Central memory CD8-positive, alpha-beta T cell (primary cell): ENCODE results near the gene ACADM.
"Not testable (repeated sequence)": the region's sequence is repeated elsewhere in the genome, so short reads cannot be mapped to it uniquely, and the experiment has no call there.

Experiments used
- ATAC-seq: fragments of 150-1000 bp; cut with Tn5 transposase; replicated peaks from 2 replicates; pipeline ENCODE4 v1.10.0; 2022; ENCODE audit warnings: mild to moderate bottlenecking, moderate FRiP score, moderate number of reproducible peaks; ENCODE audit not compliant: poor library complexity, severe bottlenecking; ENCODE audit errors: extremely low read depth
- DNase-seq, 2 donors: peaks; one replicate each; pipeline ENCODE4 v3.0.0; 2021; ENCODE audit warnings: low spot score in 2 of 2
- H3K27ac Mint-ChIP-seq: one replicate; pipeline ENCODE4 v1.8.0; 2022; ENCODE audit warnings: low read depth, mild to moderate bottlenecking, moderate library complexity, mixed read lengths
- H3K27me3 Mint-ChIP-seq: one replicate; pipeline ENCODE4 v1.8.0; 2022; ENCODE audit warnings: mixed read lengths
- H3K36me3 Mint-ChIP-seq: one replicate; pipeline ENCODE4 v1.8.0; 2022; ENCODE audit warnings: mild to moderate bottlenecking, moderate library complexity, mixed read lengths; ENCODE audit not compliant: insufficient read depth
- H3K4me1 Mint-ChIP-seq: one replicate; pipeline ENCODE4 v1.8.0; 2022; ENCODE audit warnings: mixed read lengths
- H3K4me3 Mint-ChIP-seq: one replicate; pipeline ENCODE4 v1.8.0; 2022; ENCODE audit warnings: mild to moderate bottlenecking, moderate library complexity, mixed read lengths
- H3K9me3 Mint-ChIP-seq: one replicate; pipeline ENCODE4 v1.8.0; 2022; ENCODE audit warnings: mixed read lengths

ACADM gene

GRCh38 chr1:75722246-75722645 is 2.3 kb upstream of the ACADM start:
- not testable (repeated sequence) for H3K4me3 Mint-ChIP-seq, H3K27me3 Mint-ChIP-seq, DNase-seq, H3K9me3 Mint-ChIP-seq, H3K27ac Mint-ChIP-seq, ATAC-seq, H3K36me3 Mint-ChIP-seq
- peaks cover 19% of the 10 kb centered on the region for H3K4me1 Mint-ChIP-seq

GRCh38 chr1:75722966-75723365 is 1.5 kb upstream of the ACADM start:
- DNase-seq: no peak
- Mint-ChIP-seq H3K27ac (no peak overlapping the region), H3K4me1 (peaks cover 26% of the 10 kb centered on the region), H3K4me3 (peak overlapping the region; percentile 98), H3K27me3 (no peaks in the 10 kb centered on the region), H3K9me3 (no peaks in the 10 kb centered on the region), H3K36me3 (peaks cover 3% of the 10 kb centered on the region)
- no peak for ATAC-seq

GRCh38 chr1:75723989-75724471 is 479 bp upstream of the ACADM start:
- H3K36me3 Mint-ChIP-seq: peaks cover 3% of the 10 kb centered on the region
- DNase-seq (no peak), ATAC-seq (peak; percentile 75)
- H3K4me3 Mint-ChIP-seq: peak overlapping the region; percentile 98
- peak overlapping the region; percentile 98 for H3K27ac Mint-ChIP-seq
- no peaks in the 10 kb centered on the region for H3K27me3 Mint-ChIP-seq
- H3K9me3 Mint-ChIP-seq: no peaks in the 10 kb centered on the region
- H3K4me1 Mint-ChIP-seq: peaks cover 28% of the 10 kb centered on the region

GRCh38 chr1:75725266-75725665 is 757 bp downstream of the ACADM start:
- H3K36me3 Mint-ChIP-seq: peaks cover 4% of the 10 kb centered on the region
- H3K9me3 Mint-ChIP-seq: no peaks in the 10 kb centered on the region
- H3K4me1 Mint-ChIP-seq: peaks cover 28% of the 10 kb centered on the region
- ATAC-seq (no peak), DNase-seq (no peak)
- H3K27ac Mint-ChIP-seq: peak overlapping the region; percentile 98
- H3K4me3 Mint-ChIP-seq: peak overlapping the region; percentile 98
- H3K27me3 Mint-ChIP-seq: no peaks in the 10 kb centered on the region

- H3K27me3 Mint-ChIP-seq: no peaks in the 10 kb centered on the region
- no peak for DNase-seq
- no peak for ATAC-seq
- H3K9me3 Mint-ChIP-seq: no peaks in the 10 kb centered on the region
- H3K4me3 Mint-ChIP-seq: peak overlapping the region; percentile 98
- H3K27ac Mint-ChIP-seq: no peak overlapping the region
- peaks cover 7% of the 10 kb centered on the region for H3K36me3 Mint-ChIP-seq
- peaks cover 28% of the 10 kb centered on the region for H3K4me1 Mint-ChIP-seq
Observed at GRCh38 chr1:75725861-75726361, 1.4 kb downstream of the ACADM start.

- peak overlapping the region; percentile 58 for H3K27ac Mint-ChIP-seq
Observed at GRCh38 chr1:75727571-75727970, 3.1 kb downstream of the ACADM start.

GRCh38 chr1:75730432-75730831 is 5.9 kb downstream of the ACADM start:
- no peak overlapping the region for H3K4me3 Mint-ChIP-seq

More at GRCh38 chr1:75727571-75727970, 3.1 kb downstream of the ACADM start:
- H3K4me3 Mint-ChIP-seq: no peak overlapping the region
- peaks cover 37% of the 10 kb centered on the region for H3K4me1 Mint-ChIP-seq
- no peaks in the 10 kb centered on the region for H3K9me3 Mint-ChIP-seq
- DNase-seq (no peak), ATAC-seq (no peak)
- peaks cover 9% of the 10 kb centered on the region for H3K36me3 Mint-ChIP-seq
- H3K27me3 Mint-ChIP-seq: no peaks in the 10 kb centered on the region

GRCh38 chr1:75731881-75732280 is 7.4 kb downstream of the ACADM start:
- Mint-ChIP-seq H3K27me3 (no peaks in the 10 kb centered on the region), H3K27ac (no peak overlapping the region), H3K4me3 (no peak overlapping the region), H3K4me1 (peaks cover 22% of the 10 kb centered on the region), H3K9me3 (no peaks in the 10 kb centered on the region), H3K36me3 (peaks cover 30% of the 10 kb centered on the region)
- DNase-seq (no peak), ATAC-seq (no peak)

More at GRCh38 chr1:75730432-75730831, 5.9 kb downstream of the ACADM start:
- H3K36me3 Mint-ChIP-seq: peaks cover 26% of the 10 kb centered on the region
- no peak overlapping the region for H3K27ac Mint-ChIP-seq
- ATAC-seq (no peak), DNase-seq (no peak)
- H3K27me3 Mint-ChIP-seq: no peaks in the 10 kb centered on the region
- no peaks in the 10 kb centered on the region for H3K9me3 Mint-ChIP-seq
- H3K4me1 Mint-ChIP-seq: peaks cover 35% of the 10 kb centered on the region

- Mint-ChIP-seq H3K27me3 (no peaks in the 10 kb centered on the region), H3K27ac (no peak overlapping the region), H3K36me3 (peaks cover 32% of the 10 kb centered on the region), H3K4me1 (peaks cover 14% of the 10 kb centered on the region), H3K4me3 (no peak overlapping the region), H3K9me3 (no peaks in the 10 kb centered on the region)
- ATAC-seq (no peak), DNase-seq (no peak)
Observed at GRCh38 chr1:75732703-75733102, 8.2 kb downstream of the ACADM start.

- H3K4me1 Mint-ChIP-seq: peaks cover 9% of the 10 kb centered on the region
- H3K9me3 Mint-ChIP-seq: no peaks in the 10 kb centered on the region
- no peak overlapping the region for H3K27ac Mint-ChIP-seq
- peaks cover 33% of the 10 kb centered on the region for H3K36me3 Mint-ChIP-seq
- DNase-seq (no peak), ATAC-seq (no peak)
- H3K27me3 Mint-ChIP-seq: no peaks in the 10 kb centered on the region
- H3K4me3 Mint-ChIP-seq: no peak overlapping the region
Observed at GRCh38 chr1:75733661-75734060, 9.2 kb downstream of the ACADM start.

GRCh38 chr1:75736016-75736415 is 11.5 kb downstream of the ACADM start:
- H3K36me3 Mint-ChIP-seq: peaks cover 35% of the 10 kb centered on the region

GRCh38 chr1:75742047-75742625 is 17.6 kb downstream of the ACADM start:
- Mint-ChIP-seq H3K36me3 (peaks cover 21% of the 10 kb centered on the region), H3K27ac (no peak overlapping the region), H3K27me3 (no peaks in the 10 kb centered on the region), H3K4me1 (peaks cover 6% of the 10 kb centered on the region), H3K9me3 (no peaks in the 10 kb centered on the region), H3K4me3 (no peak overlapping the region)
- ATAC-seq: no peak
- DNase-seq: no peak

More at GRCh38 chr1:75736016-75736415, 11.5 kb downstream of the ACADM start:
- ATAC-seq: no peak
- no peak for DNase-seq
- no peaks in the 10 kb centered on the region for H3K9me3 Mint-ChIP-seq
- no peak overlapping the region for H3K27ac Mint-ChIP-seq
- H3K27me3 Mint-ChIP-seq: no peaks in the 10 kb centered on the region
- H3K4me1 Mint-ChIP-seq: peaks cover 8% of the 10 kb centered on the region
- no peak overlapping the region for H3K4me3 Mint-ChIP-seq

- no peaks in the 10 kb centered on the region for H3K27me3 Mint-ChIP-seq
- no peak overlapping the region for H3K27ac Mint-ChIP-seq
- no peak for ATAC-seq
- peaks cover 6% of the 10 kb centered on the region for H3K4me1 Mint-ChIP-seq
- peaks cover 13% of the 10 kb centered on the region for H3K36me3 Mint-ChIP-seq
- H3K4me3 Mint-ChIP-seq: no peak overlapping the region
- DNase-seq: no peak
- H3K9me3 Mint-ChIP-seq: no peaks in the 10 kb centered on the region
Observed at GRCh38 chr1:75745276-75745675, 20.8 kb downstream of the ACADM start.
